HG03139 (cell line): ENCODE data around the gene OR2B3.
"Not testable (repeated sequence)": the region's sequence is repeated elsewhere in the genome, so short reads cannot be mapped to it uniquely, and the experiment has no call there.

Experiments used
- ATAC-seq: cut with Tn5 transposase; IDR thresholded peaks from one replicate; pipeline ENCODE4 v1.9.1; 2021; ENCODE audit not compliant: unreplicated experiment

OR2B3 gene

GRCh38 chr6:29087213-29087612 lies at the start of gene OR2B3:
Gene OR2B3, minus strand, starts transcription at chr6:29087313. Its CDS starts 65 bp downstream, at chr6:29087248.
- no peak for ATAC-seq

GRCh38 chr6:29131691-29132090 lies 44.6 kb upstream of the OR2B3 start:
- ATAC-seq: no peak

DNA sequence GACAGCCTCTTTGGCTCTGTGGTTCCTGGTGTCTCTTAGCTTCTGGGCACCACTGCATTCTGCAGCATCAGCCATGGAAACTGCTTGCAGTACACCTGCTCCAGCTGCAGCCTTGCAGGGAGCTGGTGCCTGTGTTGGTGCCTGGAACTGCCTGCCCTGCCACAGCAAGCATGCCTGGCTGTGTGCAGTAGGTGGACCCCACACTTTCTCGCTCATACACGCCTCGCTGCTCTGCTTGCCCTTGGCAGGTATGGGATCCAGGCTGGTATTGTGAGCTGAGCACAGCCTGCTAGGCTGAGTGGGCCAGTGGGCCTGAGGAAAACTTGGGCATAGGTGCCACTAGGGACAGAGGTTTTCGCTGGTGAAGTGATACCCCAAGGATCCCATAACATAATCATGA lies 43.5 kb upstream of the OR2B3 start:
- ATAC-seq: no peak

- ATAC-seq: no peak
Measured at GRCh38 chr6:29129326-29130012, 42.4 kb upstream of the OR2B3 start.

DNA sequence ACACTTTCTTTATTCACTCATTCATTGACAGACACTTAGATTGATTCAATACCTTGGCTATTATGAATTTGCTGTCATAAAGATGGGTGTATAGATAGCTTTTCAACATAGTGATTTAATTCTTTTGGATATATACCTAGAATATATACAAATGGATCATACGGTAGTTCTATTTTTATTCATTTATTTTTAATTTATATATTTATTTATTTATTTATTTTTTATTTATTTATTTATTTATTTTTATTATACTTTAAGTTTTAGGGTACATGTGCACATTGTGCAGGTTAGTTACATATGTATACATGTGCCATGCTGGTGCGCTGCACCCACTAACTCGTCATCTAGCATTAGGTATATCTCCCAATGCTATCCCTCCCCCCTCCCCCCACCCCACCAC lies 27.9 kb upstream of the OR2B3 start:
- ATAC-seq: not testable (repeated sequence)

GRCh38 chr6:29112135-29112534 lies 25.0 kb upstream of the OR2B3 start:
- no peak for ATAC-seq

GRCh38 chr6:29107758-29108157 lies 20.6 kb upstream of the OR2B3 start, which contains the start of gene OR2J3:
Gene OR2J3, plus strand, starts transcription at chr6:29108058. Its CDS starts 3,833 bp downstream, at chr6:29111891.
- ATAC-seq: no peak

DNA sequence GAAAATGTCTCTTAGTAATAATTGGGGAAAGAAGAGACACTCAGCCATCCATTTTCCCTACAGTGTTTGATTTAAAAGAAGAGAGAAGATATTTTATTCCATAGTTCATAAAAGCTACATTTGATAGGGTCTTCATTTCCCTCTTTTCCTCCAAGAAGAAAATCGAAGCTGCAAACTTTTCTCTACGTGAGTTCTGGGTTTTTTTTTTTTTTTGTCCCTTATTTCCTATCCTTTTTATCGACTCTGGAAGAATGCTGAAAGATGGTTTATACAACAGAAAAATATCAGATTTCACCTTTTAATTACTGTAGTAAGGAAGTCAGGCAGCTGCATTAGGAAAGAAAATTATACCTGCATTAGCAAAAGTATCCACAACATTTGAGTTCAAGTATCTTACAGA lies 12.1 kb upstream of the OR2B3 start, which contains the start of gene OR2J1:
TSS of gene OR2J1 (plus strand) at position 301 of the 400 bp plus-strand sequence. CDS start 1,453 bp downstream, outside the sequence.
- no peak for ATAC-seq

DNA sequence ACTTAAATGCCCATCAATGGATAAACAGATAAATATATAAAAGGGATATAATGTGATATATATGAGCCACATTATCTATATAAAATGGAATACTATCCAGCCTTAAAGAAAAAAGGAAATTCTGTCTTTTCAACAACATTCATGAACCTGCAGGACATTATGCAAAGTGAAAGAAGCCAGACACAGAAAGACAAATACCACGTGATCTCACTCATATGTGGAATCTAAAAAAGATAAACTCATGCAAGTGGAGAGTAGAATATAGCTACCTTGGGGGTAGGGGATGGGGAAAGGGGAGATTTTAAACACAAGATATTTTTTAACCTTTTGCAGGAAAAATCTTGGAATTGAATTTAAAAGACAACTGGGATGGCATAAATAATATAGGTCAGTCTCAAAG lies 10.7 kb upstream of the OR2B3 start:
- ATAC-seq: no peak

- ATAC-seq: no peak
Measured at GRCh38 chr6:29092957-29093356, 5.8 kb upstream of the OR2B3 start.

DNA sequence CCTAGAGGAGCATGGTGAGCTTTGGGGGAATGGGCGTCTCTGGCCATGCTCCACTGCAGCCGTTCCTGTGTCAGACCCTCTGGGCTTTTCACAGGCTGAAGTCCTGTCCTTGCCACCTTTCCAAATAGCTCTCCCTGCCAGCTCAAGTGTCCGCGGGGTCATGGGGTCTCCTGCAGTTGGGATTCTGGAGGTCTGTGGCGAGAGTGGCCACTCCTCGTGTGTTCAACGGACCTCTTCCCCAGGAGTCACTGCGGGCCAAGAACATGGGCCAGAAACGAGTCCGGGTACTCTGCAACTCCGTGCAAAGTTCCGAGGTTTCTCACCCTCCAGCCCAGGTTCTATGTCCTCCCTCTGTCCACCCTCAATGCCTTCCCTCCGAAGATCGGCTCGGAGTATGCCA lies 4.7 kb downstream of the OR2B3 start:
- ATAC-seq: no peak

- no peak for ATAC-seq
Measured at GRCh38 chr6:29081312-29081711, 5.8 kb downstream of the OR2B3 start.

- ATAC-seq: no peak
Measured at GRCh38 chr6:29079203-29079602, 7.9 kb downstream of the OR2B3 start.

GRCh38 chr6:29071831-29072723 lies 15.0 kb downstream of the OR2B3 start:
- peak; percentile 73 for ATAC-seq

DNA sequence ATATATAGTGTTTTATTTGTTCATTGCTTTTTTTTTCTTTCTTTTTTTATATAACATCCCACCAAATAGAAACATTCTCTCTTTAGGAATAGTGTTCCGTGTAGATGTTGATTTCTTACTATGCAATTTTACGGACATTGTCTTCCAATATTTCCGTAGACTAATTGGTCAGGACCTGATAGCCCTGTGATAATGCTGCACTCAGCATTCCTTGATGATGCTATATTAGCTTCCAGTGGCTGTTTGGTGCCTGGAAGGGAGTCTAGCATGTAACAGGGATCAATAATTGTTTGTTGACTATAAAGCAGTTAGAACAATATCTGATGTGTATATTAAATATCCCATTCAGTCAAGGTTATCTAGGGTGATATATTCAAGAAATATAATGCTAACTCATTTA lies 35.4 kb downstream of the OR2B3 start:
- ATAC-seq: no peak

DNA sequence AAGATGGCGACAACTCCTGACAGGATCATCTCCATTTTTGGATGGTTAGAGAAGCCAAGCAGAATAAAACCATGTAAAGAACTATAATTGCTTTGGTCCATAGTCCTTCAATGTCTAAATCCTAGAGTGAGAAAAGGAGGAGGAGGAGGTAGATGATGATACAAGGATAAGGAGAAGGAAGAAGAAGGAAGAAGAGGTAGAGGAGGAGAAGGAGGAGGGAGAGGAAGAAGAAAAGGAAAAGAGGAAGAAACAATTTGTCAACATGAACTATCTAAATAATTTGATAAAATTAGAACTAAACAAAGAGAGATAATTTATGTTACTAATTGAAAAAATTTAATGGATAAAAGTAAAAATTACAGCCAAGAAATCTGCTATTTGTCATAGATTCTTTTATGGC lies 42.0 kb downstream of the OR2B3 start, which contains the start of gene OR2W1:
TSS of gene OR2W1 (minus strand) at position 101 of the 400 bp plus-strand sequence. CDS start at position 101, 0 bp downstream.
- no peak for ATAC-seq
